Loucy (cell line): ENCODE data around the gene TGFBR3L.

Source experiments
- CTCF ChIP-seq: fragments of 200-600 bp; sonication (generic); conservative IDR thresholded peaks from 2 replicates; pipeline ENCODE4 v1.5.1; 2014; ENCODE audit warnings: mild to moderate bottlenecking, antibody characterized with exemption, low read length
- EZH2phosphoT487 ChIP-seq: fragments of 200-600 bp; IDR thresholded peaks from 2 replicates; pipeline ENCODE4 v1.6.1; 2018; ENCODE audit warnings: antibody characterized with exemption, mild to moderate bottlenecking, moderate library complexity, borderline replicate concordance

- TF ChIP-seq CTCF = no peak
- TF ChIP-seq EZH2phosphoT487 = no peak
These were observed 45.8 kb upstream of the TGFBR3L start for GRCh38 chr19:7868671-7869452.
